Duodenal mucosa (tissue), 2 donors: ENCODE results near the gene BACE1-AS.
"Not testable (repeated sequence)": the region's sequence is repeated elsewhere in the genome, so short reads cannot be mapped to it uniquely, and the experiment has no call there.

Source experiments
- H3K27ac ChIP-seq: one replicate; pipeline ENCODE4 v1.7.0; 2013; ENCODE audit warnings: low read depth, low read length
- H3K27me3 ChIP-seq, 2 donors: one replicate each; pipeline ENCODE4 v1.7.0; 2013; ENCODE audit warnings: low read length in 2 of 2, control low read depth in 1 of 2; ENCODE audit not compliant: insufficient read depth in 2 of 2, control insufficient read depth in 1 of 2
- H3K36me3 ChIP-seq, 2 donors: one replicate each; pipeline ENCODE4 v1.7.0; 2013; ENCODE audit warnings: low read length in 2 of 2, control low read depth in 1 of 2; ENCODE audit not compliant: insufficient read depth in 2 of 2, control insufficient read depth in 1 of 2
- H3K4me1 ChIP-seq, 2 donors: one replicate each; pipeline ENCODE4 v1.7.0; 2013; ENCODE audit warnings: low read length in 2 of 2, control low read depth in 1 of 2; ENCODE audit not compliant: insufficient read depth in 2 of 2, control insufficient read depth in 1 of 2
- H3K4me3 ChIP-seq, 2 donors: one replicate each; pipeline ENCODE4 v1.7.0; 2013; ENCODE audit warnings: low read length in 2 of 2, low read depth in 1 of 2
- H3K9ac ChIP-seq, 2 donors: one replicate each; pipeline ENCODE4 v1.7.0; 2013; ENCODE audit warnings: low read length in 2 of 2, low read depth in 1 of 2
- H3K9me3 ChIP-seq, 2 donors: one replicate each; pipeline ENCODE4 v1.7.0; 2013; ENCODE audit warnings: low read length in 2 of 2, control low read depth in 1 of 2; ENCODE audit not compliant: control insufficient read depth in 1 of 2

Gene BACE1-AS

GRCh38 chr11:117269856-117270255 is 21.3 kb upstream of the BACE1-AS start:
- Histone ChIP-seq H3K27ac (no peak overlapping the region), H3K9ac (no peak overlapping the region)

GRCh38 chr11:117271208-117271607 is 19.9 kb upstream of the BACE1-AS start:
- Histone ChIP-seq H3K27me3 (no peaks in the 10 kb centered on the region), H3K4me3 (no peak overlapping the region), H3K36me3 (peaks cover 0 to 3% of the 10 kb centered on the region in 2 donors), H3K27ac (no peak overlapping the region), H3K4me1 (no peaks in the 10 kb centered on the region), H3K9ac (no peak overlapping the region), H3K9me3 (no peaks in the 10 kb centered on the region)

More at GRCh38 chr11:117269856-117270255, 21.3 kb upstream of the BACE1-AS start:
- Histone ChIP-seq H3K36me3 (peaks cover 0 to 3% of the 10 kb centered on the region in 2 donors), H3K4me1 (no peaks in the 10 kb centered on the region), H3K4me3 (no peak overlapping the region), H3K27me3 (no peaks in the 10 kb centered on the region), H3K9me3 (no peaks in the 10 kb centered on the region)

- not testable (repeated sequence) for H3K36me3 ChIP-seq, H3K27me3 ChIP-seq, H3K27ac ChIP-seq, H3K9me3 ChIP-seq, H3K9ac ChIP-seq, H3K4me1 ChIP-seq, H3K4me3 ChIP-seq
Measured at GRCh38 chr11:117272175-117272574, 19.0 kb upstream of the BACE1-AS start.

- no peaks in the 10 kb centered on the region for H3K9me3 ChIP-seq
Measured at GRCh38 chr11:117273550-117274289, 17.4 kb upstream of the BACE1-AS start.

GRCh38 chr11:117278347-117278746 is 12.8 kb upstream of the BACE1-AS start:
- H3K27ac ChIP-seq: no peak overlapping the region
- H3K4me3 ChIP-seq: no peak overlapping the region
- H3K9ac ChIP-seq: no peak overlapping the region
- H3K9me3 ChIP-seq: no peaks in the 10 kb centered on the region
- peaks cover 0 to 3% of the 10 kb centered on the region in 2 donors for H3K4me1 ChIP-seq
- peaks cover 4 to 23% of the 10 kb centered on the region in 2 donors for H3K36me3 ChIP-seq
- H3K27me3 ChIP-seq: no peaks in the 10 kb centered on the region

More at GRCh38 chr11:117273550-117274289, 17.4 kb upstream of the BACE1-AS start:
- no peak overlapping the region for H3K4me3 ChIP-seq
- no peaks in the 10 kb centered on the region for H3K36me3 ChIP-seq
- H3K9ac ChIP-seq: no peak overlapping the region
- H3K27ac ChIP-seq: no peak overlapping the region
- H3K27me3 ChIP-seq: no peaks in the 10 kb centered on the region
- H3K4me1 ChIP-seq: no peaks in the 10 kb centered on the region

- H3K4me1 ChIP-seq: peaks cover 0 to 3% of the 10 kb centered on the region in 2 donors
- H3K27me3 ChIP-seq: no peaks in the 10 kb centered on the region
- H3K9ac ChIP-seq: no peak overlapping the region
- no peak overlapping the region for H3K27ac ChIP-seq
- peaks cover 7 to 31% of the 10 kb centered on the region in 2 donors for H3K36me3 ChIP-seq
- no peaks in the 10 kb centered on the region for H3K9me3 ChIP-seq
- H3K4me3 ChIP-seq: no peak overlapping the region
Measured at GRCh38 chr11:117279711-117280376, 11.3 kb upstream of the BACE1-AS start.

- Histone ChIP-seq H3K27me3 (no peaks in the 10 kb centered on the region), H3K27ac (no peak overlapping the region), H3K4me3 (no peak overlapping the region), H3K4me1 (peaks cover 0 to 3% of the 10 kb centered on the region in 2 donors), H3K36me3 (peaks cover 12 to 41% of the 10 kb centered on the region in 2 donors), H3K9ac (no peak overlapping the region), H3K9me3 (no peaks in the 10 kb centered on the region)
Measured at GRCh38 chr11:117281159-117281558, 10.0 kb upstream of the BACE1-AS start.

- Histone ChIP-seq H3K9me3 (no peaks in the 10 kb centered on the region), H3K4me1 (peaks cover 0 to 3% of the 10 kb centered on the region in 2 donors), H3K9ac (no peak overlapping the region), H3K4me3 (no peak overlapping the region), H3K27me3 (no peaks in the 10 kb centered on the region), H3K36me3 (peaks cover 17 to 46% of the 10 kb centered on the region in 2 donors), H3K27ac (no peak overlapping the region)
Measured at GRCh38 chr11:117281869-117282268, 9.3 kb upstream of the BACE1-AS start.

GRCh38 chr11:117282956-117283355 is 8.2 kb upstream of the BACE1-AS start:
- Histone ChIP-seq H3K4me1 (peaks cover 9 to 10% of the 10 kb centered on the region in 2 donors), H3K4me3 (no peak overlapping the region), H3K27ac (no peak overlapping the region), H3K9ac (no peak overlapping the region), H3K9me3 (no peaks in the 10 kb centered on the region), H3K36me3 (peaks cover 19 to 50% of the 10 kb centered on the region in 2 donors), H3K27me3 (no peaks in the 10 kb centered on the region)

- Histone ChIP-seq H3K4me3 (no peak overlapping the region), H3K9ac (no peak overlapping the region), H3K4me1 (peaks cover 9 to 10% of the 10 kb centered on the region in 2 donors), H3K9me3 (no peaks in the 10 kb centered on the region), H3K27me3 (no peaks in the 10 kb centered on the region), H3K27ac (no peak overlapping the region), H3K36me3 (peaks cover 26 to 56% of the 10 kb centered on the region in 2 donors)
Measured at GRCh38 chr11:117284053-117284452, 7.1 kb upstream of the BACE1-AS start.
